GM10248 (cell line): Measurements from ENCODE around the gene CELSR3.

Experiments used
- CTCF ChIA-PET: fragments of 300-600 bp; sonication (Branson Sonifier 250); formaldehyde crosslinking; extraction: SDS; loops from one replicate; lab custom pipeline; 2021; ENCODE audit warnings: antibody characterized with exemption; lab: Yijun Ruan, JAX
- POLR2A ChIA-PET: fragments of 350-650 bp; sonication (Branson Sonifier 250); formaldehyde crosslinking; extraction: SDS; loops from one replicate; lab custom pipeline; 2020; ENCODE audit warnings: antibody characterized with exemption; lab: Yijun Ruan, JAX
- DNase-seq: peaks from one replicate; pipeline ENCODE4 v3.0.0; 2012; ENCODE audit errors: extremely low spot score
- TF ChIP-seq, protein P1 (sequence below): IDR thresholded peaks from 2 replicates; pipeline ENCODE4 v1.5.1; 2012; ENCODE audit warnings: mild to moderate bottlenecking, low read depth; ENCODE audit errors: extremely low read depth, missing control alignments, control extremely low read depth

CELSR3 gene

DNA sequence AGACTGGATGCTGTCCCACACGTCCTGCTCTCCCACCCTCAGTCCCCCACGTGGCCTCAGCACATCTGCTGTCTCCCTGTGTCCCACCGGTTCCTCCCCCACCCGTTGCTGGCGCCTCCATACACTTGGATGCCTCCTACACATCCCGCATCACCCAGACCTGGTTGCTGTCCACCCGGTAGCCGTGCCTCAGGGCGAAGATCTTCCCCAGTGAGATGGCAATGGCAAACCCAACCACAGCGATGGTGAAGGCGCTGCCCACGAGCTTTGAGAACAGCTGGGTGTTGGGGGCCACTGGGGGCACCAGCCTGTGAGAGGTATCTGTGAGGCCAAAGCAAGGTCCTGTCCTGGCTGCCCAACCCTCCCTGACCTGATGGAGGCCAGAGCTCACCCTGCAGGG is 31.9 kb downstream of the CELSR3 start:
- no peak for DNase-seq
- TF ChIP-seq, protein P1, sequence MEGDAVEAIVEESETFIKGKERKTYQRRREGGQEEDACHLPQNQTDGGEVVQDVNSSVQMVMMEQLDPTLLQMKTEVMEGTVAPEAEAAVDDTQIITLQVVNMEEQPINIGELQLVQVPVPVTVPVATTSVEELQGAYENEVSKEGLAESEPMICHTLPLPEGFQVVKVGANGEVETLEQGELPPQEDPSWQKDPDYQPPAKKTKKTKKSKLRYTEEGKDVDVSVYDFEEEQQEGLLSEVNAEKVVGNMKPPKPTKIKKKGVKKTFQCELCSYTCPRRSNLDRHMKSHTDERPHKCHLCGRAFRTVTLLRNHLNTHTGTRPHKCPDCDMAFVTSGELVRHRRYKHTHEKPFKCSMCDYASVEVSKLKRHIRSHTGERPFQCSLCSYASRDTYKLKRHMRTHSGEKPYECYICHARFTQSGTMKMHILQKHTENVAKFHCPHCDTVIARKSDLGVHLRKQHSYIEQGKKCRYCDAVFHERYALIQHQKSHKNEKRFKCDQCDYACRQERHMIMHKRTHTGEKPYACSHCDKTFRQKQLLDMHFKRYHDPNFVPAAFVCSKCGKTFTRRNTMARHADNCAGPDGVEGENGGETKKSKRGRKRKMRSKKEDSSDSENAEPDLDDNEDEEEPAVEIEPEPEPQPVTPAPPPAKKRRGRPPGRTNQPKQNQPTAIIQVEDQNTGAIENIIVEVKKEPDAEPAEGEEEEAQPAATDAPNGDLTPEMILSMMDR = no peak
- CTCF ChIA-PET = interaction anchor here (1.2 kb wide), 1 partner anchor 74 kb away, joined by 3 read pairs; the partner anchor contains the start of gene PFKFB4
- POLR2A ChIA-PET = no interaction called here

DNA sequence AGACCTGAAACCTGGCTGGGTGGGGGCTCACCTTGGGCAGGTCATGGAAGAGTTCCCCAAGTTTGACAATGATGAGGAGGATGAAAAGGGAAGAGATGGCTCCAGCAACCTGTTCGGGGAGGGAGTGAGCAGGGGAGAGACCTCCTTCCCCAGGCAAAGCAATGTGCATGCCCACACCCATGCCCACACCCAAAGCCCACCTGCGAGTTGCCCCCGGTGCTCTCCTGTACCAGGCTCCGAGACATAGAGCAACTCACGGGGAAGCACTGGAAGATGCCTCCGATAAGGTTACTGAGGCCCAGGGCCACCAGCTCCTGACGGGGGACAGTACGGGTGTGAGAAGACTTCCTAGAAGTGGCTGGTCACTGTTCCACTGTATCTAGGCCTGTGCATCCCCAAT is 32.3 kb downstream of the CELSR3 start:
- CTCF ChIA-PET = no interaction called here
- TF ChIP-seq, protein P1 = no peak
- POLR2A ChIA-PET = no interaction called here
- no peak for DNase-seq

DNA sequence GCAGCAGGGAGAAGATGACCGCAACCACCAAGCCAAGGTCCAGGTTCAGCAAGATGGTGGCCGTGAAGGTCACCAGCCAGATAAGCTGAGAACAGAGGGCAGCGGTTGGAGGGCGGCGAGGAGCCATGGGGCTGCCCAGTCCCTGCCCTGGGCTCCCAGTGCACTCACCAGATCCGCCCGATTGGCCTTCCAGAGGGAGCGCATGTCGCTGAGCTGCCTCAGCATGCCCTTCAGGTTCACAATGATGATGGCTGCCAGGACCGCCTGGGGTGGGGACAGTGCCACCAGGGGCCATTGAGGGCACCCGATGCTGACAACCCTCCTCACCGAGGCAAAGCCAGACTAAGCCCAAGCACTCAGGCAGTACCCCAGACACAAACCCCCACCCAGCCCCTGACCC is 32.8 kb downstream of the CELSR3 start:
- TF ChIP-seq, protein P1 = no peak
- POLR2A ChIA-PET = no interaction called here
- no peak for DNase-seq
- CTCF ChIA-PET = no interaction called here

DNA sequence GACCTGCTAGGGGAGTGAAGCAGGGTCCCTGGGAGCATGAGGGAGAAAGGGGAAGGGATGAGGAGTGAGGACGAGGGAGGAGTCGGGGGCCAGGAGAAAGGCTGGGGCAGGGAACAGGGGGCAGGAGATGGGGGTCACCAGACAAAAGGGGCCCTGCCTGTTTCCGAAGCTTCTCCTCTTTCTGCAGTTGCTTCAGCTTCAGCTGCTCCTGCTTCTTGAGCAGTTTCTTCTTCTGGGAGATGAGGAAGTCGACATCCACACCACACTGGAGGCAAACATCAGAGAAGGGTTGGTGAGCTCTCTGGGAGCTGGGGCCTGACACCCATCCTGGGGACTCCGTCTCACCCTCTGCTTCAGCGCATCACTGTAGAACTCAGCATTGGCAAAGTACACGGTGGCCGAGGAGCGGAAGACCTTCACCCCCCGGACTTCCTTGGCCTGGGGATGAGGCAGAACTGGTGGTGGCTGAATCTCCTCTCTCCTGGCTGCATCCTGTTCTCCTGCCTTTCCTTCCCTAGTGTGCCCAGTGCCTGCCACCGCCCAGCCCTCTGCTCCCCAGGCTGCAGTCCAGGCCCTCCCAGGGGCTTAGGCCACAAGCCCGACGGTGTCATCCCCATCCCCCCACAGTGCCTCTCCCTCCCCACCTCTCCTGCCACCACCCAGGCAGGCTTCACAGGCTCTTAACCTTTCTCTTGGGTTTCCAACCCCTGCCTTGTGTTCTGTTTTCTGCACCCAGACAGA is 34.2 kb downstream of the CELSR3 start:
- ChIA-PET POLR2A (no interaction called here), CTCF (interaction anchor here (1.0 kb wide), 1 partner anchor 15 kb away, joined by 3 read pairs; no protein-coding TSS in a partner anchor)
- DNase-seq = no peak
- TF ChIP-seq, protein P1 = no peak

DNA sequence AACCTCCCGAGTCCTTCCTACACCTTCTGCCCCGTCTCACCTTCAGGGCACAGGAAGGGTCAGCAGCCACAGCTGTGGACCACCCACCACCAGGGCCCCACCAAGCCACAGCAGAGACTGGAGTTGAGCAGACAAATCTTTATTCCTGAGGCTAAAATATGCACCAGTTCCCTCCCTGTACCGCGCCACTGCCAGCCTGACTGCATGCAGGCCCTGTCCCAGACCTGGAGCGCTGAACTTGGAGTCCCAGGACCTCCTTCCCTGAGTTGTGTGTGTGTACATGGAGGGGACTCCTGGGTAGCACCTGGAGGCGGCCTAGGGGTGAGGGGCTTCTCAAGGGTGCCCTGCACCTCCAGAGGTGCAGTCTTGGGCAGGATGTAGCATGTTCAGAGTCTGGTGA is 37.1 kb downstream of the CELSR3 start:
- TF ChIP-seq, protein P1 = no peak
- ChIA-PET POLR2A (no interaction called here), CTCF (interaction anchor here (1.2 to 4.4 kb wide), 3 partner anchors 10 to 61 kb away, joined by 4 to 35 read pairs (median 4); partner anchors contain the start of genes NCKIPSD and SLC26A6)
- DNase-seq = no peak

DNA sequence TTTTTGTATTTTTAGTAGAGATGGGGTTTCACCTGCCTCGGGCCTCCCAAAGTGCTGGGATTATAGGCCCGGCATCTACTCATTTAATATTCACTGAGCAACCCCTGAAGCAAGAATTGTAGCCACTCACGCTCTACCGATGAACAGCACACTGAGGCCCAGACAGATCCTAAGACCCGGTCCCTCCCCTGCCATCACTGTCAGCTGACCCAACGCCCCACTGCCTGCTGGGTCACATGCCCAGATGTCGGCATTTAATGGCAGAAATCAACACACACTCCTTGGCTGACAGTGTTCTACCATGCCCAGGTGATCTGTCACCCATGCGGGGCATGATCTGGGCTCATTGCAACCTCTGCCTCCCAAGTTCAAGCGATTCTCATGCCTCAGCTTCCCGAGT is 37.9 kb downstream of the CELSR3 start:
- no peak for DNase-seq
- ChIA-PET CTCF (interaction anchor here (1.0 to 4.4 kb wide), 4 partner anchors 10 to 61 kb away, joined by 3 to 35 read pairs (median 8); partner anchors contain the start of genes NCKIPSD, SLC26A6 and UQCRC1), POLR2A (no interaction called here)
- TF ChIP-seq, protein P1 = no peak
